Hypothalamus (tissue), 51 donors: ENCODE measurements around the gene CYP11A1.

ENCODE experiments used
- DNase-seq, 51 donors: peaks; one replicate each; lab custom pipeline; 2025; lab: John Stamatoyannopoulos, UW

Gene CYP11A1

DNA sequence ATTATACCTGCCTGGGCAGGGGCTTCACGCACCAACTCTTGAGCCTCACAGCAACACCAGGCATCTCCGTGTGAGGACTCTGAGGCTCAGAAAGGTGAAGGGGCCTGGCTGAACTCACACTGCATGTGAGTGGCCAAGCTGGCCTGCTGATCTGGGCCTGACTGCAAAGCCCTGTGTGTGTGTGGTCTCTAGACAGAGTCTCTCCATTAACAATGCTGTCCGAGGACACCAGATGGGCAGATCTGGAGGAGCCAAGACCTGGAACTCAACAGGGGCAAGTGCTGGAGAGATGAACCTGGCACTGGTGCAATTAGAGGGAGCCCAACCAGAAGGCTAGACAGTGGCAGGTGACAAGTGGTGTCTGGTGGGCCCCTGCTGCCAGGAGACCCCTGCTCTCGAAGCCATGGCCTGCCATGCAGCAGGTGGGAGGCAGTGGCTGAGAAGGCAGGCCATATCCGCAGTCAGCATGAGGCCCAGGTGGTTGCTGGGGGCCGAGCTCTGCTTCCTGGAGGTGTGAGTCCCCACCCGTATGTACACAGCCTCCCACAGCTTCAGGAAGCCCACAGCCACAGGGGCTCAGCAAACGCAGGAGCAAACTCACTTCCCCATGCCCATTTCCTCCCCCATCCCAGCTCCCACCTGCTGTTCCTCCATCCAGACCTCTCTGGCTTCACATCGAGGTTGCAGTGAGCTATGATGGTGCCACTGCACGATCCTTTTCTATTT, 39.0 kb downstream of the CYP11A1 start:
- DNase-seq: no peak

DNA sequence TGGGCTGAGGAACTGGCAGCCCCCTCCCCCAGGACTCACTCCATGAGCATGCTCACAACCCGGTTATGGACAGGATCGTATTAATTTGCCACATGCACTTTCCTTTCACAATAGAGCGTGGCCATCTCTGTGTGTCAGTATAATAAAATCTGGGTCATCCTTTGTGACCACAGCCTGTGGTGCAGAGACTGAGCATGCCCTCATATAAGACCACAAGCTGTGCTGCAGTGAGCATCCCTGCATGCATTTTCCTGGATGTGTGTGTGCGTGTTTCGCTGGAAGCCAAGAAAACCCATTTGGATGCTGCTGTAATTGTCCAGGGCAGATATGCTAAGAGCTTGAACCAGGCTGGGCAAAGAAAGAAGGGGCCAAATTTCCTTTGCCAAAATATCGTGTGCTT, 39.7 kb downstream of the CYP11A1 start:
- DNase-seq: peak in 1 of 51 donors; percentile 9

DNA sequence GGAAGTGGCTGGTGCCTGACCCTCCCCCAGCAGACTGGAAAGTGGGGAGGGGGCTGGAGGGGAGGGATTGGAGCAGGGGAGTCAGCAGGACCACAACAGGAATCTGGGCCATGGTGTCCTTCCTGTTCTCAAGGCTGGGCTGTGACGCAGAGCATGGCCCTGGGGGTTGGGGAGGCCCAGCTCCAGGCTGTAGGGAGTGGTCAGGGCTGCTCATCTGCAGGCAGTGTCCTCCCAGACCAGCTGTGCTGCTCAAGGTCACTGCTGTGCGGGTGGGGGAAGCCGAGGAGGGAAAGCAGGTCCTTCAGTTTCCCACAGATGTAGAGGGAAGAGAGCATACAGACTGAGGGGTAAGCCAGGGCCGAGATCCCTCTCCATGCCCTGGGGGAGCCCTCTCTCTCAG, 40.7 kb downstream of the CYP11A1 start:
- no peak for DNase-seq

DNA sequence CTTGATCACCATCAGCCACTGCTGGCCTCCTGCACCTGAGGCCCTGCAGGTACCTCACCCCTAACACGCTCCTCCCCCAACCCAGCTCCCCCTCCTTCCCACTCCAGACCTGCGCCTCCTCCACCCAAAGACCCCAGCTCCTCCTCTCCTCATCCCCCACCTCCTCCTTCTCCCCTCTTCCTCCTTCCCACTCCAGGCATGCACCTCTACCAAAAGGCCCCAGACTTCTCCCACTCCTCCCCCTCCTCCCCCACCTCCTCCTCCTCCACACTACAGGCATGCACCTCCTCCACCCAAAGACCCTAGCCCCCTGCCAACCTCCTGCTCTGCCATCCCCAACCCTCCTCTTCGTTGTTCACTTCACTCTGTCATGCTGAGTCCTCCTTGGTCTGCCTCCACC, 42.7 kb downstream of the CYP11A1 start:
- no peak for DNase-seq

DNA sequence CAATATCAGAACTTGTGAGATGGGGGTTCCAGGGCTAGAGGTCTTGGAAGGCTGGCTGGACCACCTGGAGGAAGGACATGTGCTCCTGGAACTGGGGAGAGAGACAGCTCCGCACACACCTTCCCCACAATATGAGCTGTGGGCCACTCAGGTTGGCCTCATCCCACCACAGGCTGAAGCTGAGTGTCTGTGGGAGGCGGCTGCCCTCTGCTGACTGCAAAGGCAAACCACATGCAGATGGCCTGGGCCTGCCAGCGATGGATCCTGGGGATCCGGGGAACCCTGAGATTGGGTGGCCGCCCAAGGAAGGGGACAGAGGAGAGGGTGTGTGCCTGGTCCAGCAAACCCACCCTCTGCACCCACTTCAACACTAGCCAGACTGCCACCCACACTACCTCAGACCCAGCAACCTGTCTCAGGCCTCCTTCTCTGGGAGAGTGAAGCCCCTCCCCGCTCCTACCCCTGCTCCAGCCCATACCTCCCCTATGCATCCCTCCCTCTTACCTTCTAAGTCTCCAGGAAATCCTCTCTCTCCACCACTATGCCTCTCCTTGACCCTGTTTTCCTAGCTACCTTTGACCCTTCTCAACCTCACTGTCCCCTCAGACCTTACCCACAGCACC, 44.8 kb downstream of the CYP11A1 start:
- DNase-seq: peak in 40 of 51 donors; percentile 6 to 63 (median 28)

DNA sequence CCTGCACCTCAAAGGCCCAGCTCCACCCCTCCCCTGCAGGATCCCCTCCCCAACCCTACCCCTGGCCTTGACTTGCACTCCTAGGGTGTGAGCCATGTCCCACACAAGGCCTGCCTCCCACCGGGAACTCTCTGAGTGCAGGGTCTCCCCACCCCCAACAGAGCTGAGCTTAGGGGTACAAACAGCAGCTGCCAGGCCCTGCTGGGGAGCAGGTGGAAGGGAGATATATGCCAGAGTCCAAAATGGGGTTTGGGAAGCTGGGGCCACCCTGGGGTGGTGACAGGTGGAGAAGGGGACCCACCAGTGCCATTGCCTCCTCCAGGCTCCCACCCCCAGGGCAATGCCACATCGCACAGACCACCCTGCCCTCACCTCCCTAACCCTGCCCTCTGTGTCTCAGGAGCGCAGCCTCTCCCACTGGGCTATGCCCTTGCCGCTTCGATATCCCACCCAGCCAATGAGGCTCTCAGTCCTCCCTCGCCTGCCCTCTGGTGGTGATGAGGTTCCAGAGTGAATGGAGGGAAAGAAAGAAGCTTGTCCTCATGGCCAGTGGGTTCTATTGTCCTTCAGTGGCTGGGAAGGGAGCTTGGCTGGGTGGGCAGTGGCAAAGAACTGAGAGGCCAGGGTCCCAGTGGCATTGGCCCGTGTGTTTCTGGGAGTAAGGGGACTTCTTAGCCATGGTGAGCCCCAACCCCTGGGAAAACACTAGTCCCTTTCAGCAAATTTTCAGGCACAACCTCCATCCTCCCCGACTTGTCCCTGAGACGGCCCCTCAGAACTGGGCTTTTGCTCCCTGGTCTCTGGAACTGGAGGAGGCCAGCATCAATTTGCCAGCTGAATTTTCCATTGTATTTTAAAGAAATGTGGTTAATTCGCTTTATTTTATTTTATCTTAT, 46.8 kb downstream of the CYP11A1 start:
- DNase-seq: peak in 23 of 51 donors; percentile 1 to 57 (median 20)

DNA sequence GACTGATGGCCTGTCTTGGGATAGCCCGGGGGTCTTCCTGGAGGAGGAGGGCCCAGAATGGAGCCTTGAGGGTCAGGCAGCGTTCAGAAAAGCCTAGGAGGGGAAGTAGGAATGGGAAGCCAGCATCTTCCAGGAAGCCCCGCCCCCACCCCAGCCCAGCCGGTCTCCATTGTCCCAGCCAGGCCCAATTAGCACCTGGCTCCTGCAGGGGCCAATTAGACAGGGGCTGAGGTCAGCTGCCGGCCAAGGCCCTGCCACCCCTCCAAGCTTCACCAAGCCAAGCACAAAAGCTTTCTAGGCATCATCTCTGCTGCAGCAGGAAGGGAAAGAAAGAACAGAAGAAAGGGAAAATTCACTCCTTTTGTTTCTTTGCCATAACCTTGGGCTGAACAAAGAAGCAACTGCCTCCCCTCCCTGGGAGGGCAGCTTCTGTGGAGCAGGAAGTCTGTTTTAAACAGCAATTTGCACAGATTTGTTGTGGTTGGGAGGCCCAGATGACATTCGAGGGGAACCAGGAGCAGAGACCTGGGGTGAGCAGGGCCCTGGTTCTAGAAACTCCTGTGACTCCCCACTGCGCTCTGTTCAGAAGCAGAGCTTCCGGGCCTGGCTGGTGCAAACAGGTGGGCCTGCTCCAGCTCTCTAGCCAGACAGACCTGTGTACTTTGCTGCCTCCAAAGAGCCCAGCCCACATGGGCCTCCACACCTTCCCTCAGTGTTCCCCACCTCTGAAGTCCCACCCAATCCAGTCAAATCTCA, 47.7 kb downstream of the CYP11A1 start:
- DNase-seq: no peak

DNA sequence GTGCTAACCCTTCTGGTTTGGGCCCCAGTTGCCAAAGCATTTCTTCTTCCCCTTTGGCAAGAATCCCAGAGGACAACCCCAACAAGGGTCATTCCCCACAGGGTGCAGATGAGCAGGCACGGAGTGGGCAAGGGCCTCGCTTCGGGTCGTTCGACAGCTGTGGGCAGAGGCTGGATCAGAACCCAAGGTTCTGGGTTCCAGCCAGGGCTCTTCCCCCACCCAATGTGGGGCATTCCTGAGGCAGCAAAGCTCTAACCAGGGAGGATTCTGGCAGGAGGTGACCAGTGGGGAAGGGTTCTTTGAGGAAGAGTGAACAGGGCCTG, 48.3 kb downstream of the CYP11A1 start:
- DNase-seq: no peak

DNA sequence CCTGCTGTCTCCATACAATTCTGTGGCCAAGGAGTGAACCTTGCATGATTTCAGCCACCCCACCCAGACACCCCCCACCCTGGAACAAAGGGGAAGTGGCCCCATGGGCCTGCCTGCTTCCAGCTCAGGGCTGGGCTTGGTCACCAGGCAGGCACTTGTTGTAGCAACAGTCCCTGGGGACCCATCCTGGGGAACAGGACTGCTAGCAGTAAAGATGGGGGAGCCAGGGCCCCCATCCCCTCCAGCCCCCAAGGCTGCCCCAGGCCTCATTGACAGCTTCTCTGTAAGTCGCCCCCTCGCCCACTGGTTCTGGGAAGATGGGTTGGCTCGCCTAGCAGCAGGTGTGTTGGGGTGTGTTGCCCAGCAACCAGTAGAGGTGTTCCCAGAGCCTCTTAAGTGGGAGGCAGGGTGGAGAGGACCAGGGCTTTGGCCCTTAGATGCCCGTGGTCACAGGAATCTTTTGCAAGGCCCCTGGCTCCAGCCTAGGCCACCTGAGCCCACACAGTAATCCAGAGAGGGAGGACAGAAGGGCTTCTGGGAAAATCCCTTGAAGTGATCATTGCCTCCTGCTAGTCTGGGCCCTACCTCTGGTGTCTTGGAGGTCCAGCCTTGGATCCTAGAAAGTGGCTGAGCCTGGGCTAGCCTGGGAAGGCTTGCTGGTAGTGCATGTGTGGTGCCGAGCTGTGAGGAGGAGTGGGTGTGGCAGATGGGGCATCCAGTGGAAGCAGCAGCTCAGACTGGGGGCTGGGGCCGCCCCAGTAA, 48.9 kb downstream of the CYP11A1 start:
- DNase-seq: peak in 1 of 51 donors; percentile 3

DNA sequence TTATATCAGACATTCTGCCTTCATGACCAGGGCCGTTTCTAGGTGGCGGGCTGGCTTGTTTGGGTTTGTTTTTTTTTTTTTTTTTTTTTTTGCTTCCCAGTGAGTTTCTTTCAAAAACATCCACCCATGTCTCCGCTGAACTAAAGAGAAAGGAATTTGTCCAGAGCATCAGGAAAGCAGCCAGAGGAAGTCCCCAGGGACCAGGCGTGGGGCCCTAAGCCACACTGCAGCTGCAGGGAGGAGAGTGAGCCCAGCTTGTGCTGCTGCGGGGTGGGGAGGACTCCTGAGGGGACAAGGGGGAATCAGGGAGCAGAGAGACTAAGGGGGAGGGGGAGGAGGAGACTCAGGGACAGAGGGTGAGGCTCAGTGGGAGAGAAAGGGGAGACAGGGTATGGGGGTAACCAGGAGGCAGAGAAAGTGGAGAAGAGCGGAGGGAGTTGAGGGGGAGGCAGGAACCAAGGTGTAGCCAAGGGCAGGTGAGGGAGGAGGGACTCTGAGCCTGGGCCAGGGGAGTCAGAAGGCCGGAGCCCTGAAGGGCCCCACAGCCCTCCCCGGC, 49.5 kb downstream of the CYP11A1 start:
- DNase-seq: no peak

DNA sequence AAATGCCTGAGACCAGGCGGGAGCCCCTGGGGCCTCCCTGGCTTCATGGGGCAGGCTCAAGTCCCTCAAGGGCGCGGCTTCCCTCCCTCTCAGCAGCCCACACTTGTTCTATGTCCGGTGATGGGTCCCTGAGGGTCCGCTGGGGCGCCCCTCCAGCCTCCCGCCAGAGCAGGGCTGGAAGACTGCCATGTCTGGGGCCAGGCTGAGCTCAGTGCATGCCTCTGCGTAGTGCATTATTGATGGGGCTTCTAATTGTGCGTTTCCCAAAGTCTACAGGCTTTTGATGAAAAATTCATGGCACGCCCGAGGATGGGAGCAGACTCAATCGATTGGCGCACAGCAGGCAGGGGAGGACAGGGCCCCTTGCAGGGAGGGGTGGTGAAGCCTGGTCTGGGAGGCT, 51.3 kb downstream of the CYP11A1 start:
- no peak for DNase-seq

DNA sequence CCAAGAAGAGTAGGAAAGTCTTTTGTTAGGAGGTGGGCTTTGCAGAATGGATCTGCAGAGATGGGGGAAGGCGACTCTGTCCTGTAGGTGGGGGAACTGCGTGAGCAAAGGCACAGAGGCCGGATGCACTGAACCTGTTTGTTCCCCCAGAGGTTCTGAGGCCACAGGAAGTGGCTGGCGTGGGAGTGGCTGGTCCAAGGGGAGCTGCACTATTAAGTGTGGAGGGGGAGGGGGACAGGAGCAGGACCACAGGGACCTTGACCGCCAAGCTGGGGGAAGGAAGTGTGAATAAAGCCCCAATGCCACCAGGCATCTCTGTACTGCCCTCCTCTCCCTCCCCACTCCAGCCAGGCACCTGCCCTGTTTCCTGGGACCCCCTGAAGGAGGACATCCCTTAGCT, 51.8 kb downstream of the CYP11A1 start:
- no peak for DNase-seq

DNA sequence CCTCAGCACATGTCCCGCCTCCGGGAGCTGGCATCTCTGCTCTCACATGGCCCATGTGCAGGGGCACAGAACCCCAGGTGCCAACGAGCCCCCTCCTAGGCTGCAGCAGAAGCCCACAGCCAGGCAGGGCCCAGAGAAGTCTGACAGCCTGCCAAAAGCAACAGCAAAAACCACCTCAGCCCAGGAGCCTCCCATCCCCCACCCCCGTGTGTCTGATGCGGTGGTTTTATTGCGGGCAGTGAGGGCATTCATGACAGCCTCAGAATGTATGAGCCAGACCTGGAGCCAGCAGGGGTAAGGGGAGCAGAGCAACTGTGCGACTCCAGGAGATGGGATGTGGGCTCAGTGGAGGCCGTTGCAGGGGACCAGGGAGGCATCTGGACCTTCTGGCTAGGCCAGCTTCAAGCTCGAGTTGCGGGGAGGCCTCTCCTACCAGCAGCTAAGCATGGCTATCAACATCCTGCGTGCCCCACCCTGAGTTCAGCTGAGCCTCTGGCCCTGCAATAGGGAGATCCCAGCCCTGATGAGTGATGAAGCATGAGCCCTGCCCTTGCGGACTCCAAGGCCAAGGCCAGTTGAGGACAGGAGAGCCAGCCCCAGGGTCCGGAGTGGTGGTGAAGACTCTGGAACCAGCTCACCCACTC, 52.5 kb downstream of the CYP11A1 start:
- DNase-seq: no peak

DNA sequence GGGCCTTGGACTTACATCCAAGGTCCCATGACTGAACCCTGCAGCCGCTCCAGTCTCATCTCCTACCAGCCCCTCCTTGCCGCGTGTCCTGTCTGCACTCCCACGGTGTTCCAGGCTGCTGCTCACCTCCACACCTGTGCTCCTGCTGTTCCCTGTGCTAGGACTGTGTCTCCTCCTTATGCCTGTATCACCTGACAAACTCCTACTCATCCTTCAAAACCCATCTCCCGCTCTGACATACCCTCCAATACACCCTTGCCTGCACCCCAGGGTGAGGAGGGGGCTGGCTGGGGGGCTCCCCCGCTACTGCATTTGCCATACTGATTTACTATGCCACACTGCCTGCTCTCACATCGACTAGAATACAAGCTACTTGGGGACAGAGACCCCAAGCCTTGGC, 53.6 kb downstream of the CYP11A1 start:
- no peak for DNase-seq

DNA sequence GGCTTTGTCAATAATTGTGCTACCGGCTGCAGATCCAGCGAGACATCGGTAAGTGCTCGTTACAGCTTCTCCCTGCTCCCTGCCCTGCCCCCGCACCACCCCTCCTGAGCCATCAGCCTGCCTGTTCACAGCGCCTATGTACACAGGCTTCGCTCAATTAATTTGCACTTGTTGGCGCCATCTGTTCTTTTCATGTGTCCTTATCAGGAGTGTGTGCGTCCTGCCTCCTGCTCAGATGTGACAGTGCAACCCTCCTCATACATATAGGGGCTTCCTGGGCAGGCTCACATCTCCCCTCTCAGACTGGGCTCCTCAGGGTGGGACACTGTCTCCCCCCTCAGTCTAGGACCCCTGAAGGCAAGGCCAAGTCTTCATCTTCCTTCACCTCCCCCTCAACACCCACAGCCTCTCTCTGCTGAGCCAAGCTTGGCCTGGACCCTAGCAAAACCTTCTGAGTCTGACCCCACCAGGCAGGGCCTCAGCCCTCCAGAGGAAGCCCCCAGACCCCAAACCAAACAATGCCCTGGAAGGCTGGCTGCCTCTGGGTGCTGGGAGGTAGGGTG, 54.9 kb downstream of the CYP11A1 start:
- DNase-seq: no peak

DNA sequence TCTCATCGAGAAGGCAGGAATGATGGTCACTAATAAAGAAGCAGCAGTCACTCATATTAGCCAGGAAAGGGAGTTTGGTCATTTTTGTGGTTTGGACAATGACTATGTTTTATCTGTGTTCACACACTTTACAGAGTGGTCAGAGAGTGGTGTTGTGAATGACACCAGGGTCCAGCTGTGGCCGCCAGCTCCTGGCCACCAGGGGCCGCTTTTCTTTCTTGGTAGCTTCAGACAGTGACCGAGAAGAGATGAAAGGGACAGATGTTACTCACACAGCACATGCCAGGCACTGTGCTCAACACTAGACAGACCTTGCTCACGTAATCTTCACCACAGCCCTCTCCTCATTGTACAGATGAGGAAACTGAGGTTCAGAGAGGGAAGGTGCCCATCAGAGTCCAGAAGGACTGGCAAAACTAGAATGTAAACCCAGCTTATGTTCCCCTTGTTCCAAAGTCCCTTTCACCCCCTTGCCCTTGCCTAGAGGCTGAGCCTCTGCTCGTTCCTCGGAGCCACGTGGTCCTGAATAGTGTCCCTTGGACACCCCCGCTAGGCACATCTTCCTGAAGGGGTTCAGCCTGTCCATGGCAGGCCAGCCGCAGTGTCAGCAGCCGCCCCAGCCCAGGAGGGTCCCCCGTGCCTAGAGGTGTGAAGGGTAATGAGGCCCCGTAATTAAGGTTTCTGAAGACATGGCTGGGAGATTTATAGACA, 55.6 kb downstream of the CYP11A1 start:
- no peak for DNase-seq

DNA sequence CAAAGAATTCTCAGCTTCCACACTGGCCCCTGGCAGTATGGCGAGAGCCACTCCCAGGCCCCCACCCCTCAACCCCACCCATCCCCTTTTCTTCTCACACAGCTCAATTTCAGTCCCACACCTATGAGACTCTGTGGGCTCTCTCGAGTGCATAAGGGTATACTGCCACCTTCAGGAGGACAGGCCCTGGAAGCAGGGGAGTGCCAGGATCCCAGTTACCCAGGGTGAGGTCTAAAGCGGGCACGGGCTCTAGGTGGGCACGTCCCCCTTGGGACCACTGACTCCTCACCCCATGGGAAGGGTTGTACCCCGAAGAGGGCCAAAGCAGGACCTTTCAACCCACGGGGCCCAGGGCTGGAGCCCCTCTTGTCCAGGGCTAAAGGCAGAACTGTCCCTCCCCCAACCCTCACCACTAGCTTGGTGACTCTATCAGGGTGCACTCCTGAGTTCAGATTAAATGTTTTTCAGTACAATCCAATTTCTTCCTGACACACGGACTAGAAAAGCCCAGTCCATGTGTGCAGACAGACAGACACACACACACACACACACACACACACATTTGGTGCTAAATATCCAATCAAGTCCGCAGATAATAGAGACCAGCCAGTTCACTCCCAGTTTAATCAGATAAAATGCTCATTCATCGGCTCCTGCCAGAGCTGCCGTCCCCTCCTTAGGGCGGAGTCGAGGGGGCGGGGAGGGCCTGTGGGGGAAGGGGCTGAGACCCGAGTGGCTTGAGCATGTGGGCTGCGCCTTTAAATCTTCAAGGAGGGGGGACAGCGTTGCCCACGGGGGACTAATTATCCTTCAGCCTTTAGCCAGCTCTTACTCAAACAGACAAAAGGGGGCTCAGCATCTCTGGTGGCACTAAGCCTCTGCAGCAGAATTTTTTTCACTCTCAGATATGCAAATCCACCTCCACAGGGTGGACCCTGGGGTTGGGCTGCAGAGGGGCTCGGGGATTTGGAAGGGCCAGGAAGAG, 59.3 kb downstream of the CYP11A1 start:
- peak in 26 of 51 donors; percentile 7 to 55 (median 22) for DNase-seq
